T47D (cell line): ENCODE measurements around the gene FAM3C.
"Not testable (repeated sequence)": the region's sequence is repeated elsewhere in the genome, so short reads cannot be mapped to it uniquely, and the experiment has no call there.

Experiments used
- DNase-seq, 2 experiments: peaks; one replicate each; pipeline versions ENCODE4 v3.0.0 to v3.0.0-alpha.2; 2011 to 2012; ENCODE audit warnings: low read depth in 1 of 2, low spot score in 1 of 2
- JUND ChIP-seq: IDR thresholded peaks from 2 replicates; pipeline ENCODE4 v1.6.1; 2012; ENCODE audit warnings: low read depth
- in situ Hi-C: cut with HindIII; loops from 2 replicates; pipeline ENCODE4 v1.10.0; 2016; ENCODE audit warnings: low sequenced_read_pairs, low pct_unique_long_range_greater_than_20kb

FAM3C gene

GRCh38 chr7:121429798-121430197, 33.7 kb upstream of the FAM3C start:
- TF ChIP-seq JUND, result no peak
- in situ Hi-C loops, result no loop called here
- DNase-seq, result no peak

GRCh38 chr7:121428855-121429489, 32.9 kb upstream of the FAM3C start:
- DNase-seq, result no peak
- TF ChIP-seq JUND, result no peak
- in situ Hi-C loops, result no loop called here

GRCh38 chr7:121421743-121422142, 25.6 kb upstream of the FAM3C start:
- in situ Hi-C loops, DNase-seq: not testable (repeated sequence)

- peak; percentile 4 to 41 for DNase-seq
- TF ChIP-seq JUND, result peak; percentile 48
- in situ Hi-C loops, result no loop called here
Measured at GRCh38 chr7:121420976-121421375, 24.9 kb upstream of the FAM3C start.

GRCh38 chr7:121419201-121420148, 23.4 kb upstream of the FAM3C start:
- no peak for TF ChIP-seq JUND
- DNase-seq, result no peak
- in situ Hi-C loops, result no loop called here

- in situ Hi-C loops, result no loop called here
- no peak for DNase-seq
- TF ChIP-seq JUND, result no peak
Measured at GRCh38 chr7:121416533-121416932, 20.4 kb upstream of the FAM3C start.

GRCh38 chr7:121414436-121414835, 18.3 kb upstream of the FAM3C start:
- in situ Hi-C loops, result no loop called here
- no peak for DNase-seq
- no peak for TF ChIP-seq JUND

GRCh38 chr7:121411597-121411979, 15.5 kb upstream of the FAM3C start:
- TF ChIP-seq JUND, result no peak
- in situ Hi-C loops, result no loop called here
- no peak for DNase-seq

- no peak for DNase-seq
- in situ Hi-C loops, result no loop called here
- TF ChIP-seq JUND, result no peak
Measured at GRCh38 chr7:121410829-121411596, 14.9 kb upstream of the FAM3C start.

GRCh38 chr7:121406944-121407343, 10.8 kb upstream of the FAM3C start:
- in situ Hi-C loops, result no loop called here
- DNase-seq, result no peak
- no peak for TF ChIP-seq JUND

GRCh38 chr7:121406461-121406860, 10.4 kb upstream of the FAM3C start:
- in situ Hi-C loops, result no loop called here
- TF ChIP-seq JUND, result no peak
- no peak for DNase-seq

- DNase-seq, result no peak
- no peak for TF ChIP-seq JUND
- in situ Hi-C loops, result no loop called here
Measured at GRCh38 chr7:121404348-121404747, 8.2 kb upstream of the FAM3C start.

- TF ChIP-seq JUND, result no peak
- in situ Hi-C loops, result no loop called here
- DNase-seq, result no peak
Measured at GRCh38 chr7:121402701-121403100, 6.6 kb upstream of the FAM3C start.
